ENCODE data around the gene CBY3.
"Not testable (repeated sequence)": the region's sequence is repeated elsewhere in the genome, so short reads cannot be mapped to it uniquely, and the experiment has no call there.

The CBY3 gene

GRCh38 chr5:179661647-179662046, 19.2 kb downstream of the CBY3 start:
- DNase-seq = not testable (repeated sequence)

DNA sequence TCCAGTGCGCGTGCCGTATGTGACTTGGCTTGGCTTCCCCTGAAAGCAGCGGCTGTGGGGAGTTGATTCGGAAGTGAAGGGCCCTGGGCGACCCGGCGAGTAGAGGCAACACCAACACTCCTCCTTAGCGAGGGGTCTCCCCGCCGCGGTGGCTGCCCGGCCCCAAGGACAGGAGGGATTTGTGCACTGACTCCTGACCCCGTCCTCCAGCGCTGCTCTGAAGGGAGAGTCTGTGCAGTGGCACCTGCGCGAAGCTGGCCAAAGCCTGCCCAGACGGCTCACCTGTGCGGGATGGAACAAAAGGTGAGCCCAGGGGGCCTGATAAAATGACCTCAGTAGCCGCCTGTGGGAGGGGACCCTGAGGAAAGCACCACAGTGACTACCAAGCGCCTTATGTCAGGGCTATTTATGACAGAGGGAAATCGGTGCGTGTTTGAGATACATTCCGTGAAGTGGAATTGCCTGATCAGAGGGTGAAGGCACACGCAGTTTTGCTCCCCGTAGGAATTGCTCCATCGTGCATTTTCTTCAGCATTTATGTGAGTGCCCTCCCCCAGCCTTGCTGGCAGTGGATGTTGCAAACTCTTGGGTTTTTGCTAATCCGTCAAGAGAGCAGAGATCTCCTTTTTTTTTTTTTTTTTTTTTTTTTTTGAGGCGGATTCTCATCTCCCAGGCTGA, 22.5 kb downstream of the CBY3 start:
- peak; percentile 69 to 75 for DNase-seq

DNA sequence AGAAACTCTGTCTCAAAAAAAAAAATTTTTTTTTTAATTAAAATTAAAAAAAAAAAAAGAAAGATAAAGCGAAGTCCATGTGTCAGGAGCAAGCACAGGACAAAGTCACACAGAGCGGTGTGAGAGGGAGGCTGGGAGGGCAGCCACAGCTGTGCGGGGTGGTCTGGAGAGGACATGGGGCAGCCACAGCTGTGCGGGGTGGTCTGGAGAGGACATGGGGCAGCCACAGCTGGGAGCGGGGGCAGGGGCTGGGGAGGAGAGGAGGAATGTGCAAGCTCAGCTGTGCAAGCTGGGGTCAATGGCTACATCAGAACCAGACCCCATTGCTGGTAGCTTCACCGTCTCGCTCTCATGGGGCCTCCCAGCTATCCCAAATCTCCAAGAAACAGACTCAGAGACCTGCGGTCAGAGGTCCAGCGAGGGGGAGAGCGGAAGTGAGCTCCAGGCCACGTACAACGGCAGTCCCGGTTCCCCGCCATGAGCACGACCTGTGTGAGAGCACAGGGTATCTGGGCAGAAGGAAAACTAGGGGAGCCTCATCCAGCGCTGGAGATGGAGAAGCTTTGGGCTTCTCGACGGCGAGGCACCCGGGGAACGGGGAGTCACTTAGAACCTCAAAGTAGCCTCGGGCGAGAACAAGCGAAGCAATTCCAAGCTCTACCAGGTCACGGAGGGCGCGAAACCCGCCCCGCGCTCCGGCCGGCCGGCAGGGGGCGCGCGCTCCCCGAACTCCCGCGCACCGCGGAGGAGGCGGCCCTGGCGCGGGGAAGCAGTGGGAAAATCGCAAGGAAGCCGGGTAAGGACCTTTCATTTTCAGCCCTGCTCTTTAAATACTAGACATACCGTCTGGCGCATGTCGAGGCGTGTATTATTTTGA, 23.3 kb downstream of the CBY3 start:
- not testable (repeated sequence) for DNase-seq

- DNase-seq = not testable (repeated sequence)
Measured at GRCh38 chr5:179653135-179653534, 27.7 kb downstream of the CBY3 start.

DNA sequence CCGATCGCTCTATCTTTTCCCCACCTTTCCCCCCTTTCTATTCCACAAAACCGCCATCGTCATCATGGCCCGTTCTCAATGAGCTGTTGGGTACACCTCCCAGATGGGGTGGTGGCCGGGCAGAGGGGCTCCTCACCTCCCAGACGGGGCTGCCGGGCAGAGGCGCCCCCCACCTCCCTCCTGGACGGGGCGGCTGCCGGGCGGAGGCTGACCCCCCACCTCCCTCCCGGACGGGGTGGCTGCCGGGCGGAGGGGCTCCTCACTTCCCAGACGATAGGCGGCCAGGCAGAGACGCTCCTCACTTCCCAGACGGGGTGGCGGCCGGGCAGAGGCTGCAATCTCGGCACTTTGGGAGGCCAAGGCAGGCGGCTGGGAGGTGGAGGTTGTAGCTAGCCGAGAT, 30.6 kb downstream of the CBY3 start:
- not testable (repeated sequence) for DNase-seq

DNA sequence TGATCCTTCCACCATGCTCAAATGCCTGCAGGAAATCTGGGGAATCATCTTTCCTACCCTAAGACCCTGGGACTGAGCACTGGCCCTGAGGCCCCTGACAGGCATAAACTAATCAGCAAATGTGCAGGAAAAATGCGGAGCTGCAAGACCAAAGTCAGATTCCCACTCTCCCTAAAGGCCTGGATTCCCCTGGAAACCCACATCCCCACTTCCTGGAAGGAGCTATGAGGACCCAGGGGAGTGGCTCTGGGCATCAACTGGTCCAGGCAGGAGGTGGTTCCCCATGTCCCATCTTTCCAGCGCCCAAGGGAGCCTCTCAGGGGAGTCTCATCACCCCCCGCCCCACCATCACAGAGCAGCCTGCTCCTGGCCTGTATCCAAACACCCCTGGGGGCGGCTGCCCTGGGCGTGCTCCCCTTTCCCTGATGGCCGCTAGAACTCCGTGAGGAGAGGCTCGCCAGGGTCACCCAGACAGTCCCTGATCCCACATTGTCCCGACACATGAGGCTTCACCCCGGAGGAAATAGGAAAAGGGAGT, 31.6 kb downstream of the CBY3 start:
- not testable (repeated sequence) for DNase-seq

DNA sequence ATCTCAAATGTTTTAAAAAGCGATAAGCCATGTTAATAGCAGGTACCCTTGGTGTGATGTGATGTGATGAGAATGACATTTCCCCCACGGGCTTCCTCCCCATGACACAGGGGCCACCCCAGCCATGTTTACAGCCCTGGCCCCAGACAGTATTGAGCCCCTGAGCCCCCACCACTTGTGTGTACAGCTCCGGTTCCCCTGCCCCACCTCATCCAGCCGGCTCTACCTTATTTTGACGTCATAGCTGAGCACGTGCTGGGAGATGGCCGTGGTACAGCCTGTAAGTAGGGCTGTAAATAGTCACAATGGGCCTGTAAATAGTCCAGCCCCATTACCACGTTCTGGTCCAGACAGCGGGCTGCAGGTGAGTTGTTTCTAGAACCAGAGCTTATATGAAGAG, 32.4 kb downstream of the CBY3 start:
- no peak for DNase-seq

GRCh38 chr5:179644766-179645165, 36.1 kb downstream of the CBY3 start:
- not testable (repeated sequence) for DNase-seq

- not testable (repeated sequence) for DNase-seq
Measured at GRCh38 chr5:179643141-179643920, 37.5 kb downstream of the CBY3 start.

DNA sequence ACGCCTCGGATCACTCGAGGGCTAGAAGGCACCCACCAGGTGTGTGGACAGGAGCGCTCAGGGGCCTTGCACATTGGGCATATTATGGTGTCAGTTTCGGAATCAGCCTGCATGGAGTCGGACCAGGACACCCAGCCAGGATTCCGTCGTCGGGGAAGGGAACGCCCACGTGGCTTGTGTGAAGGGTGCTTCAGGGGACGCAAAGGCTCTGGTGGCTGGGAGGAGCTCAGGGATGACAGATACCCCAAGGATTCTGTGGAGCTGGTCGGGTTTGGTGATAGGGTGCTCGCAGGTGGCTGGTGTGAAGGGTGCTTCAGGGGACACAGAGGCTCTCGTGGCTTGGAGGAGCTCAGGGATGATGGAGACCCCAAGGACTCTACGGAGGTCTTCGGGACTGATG, 38.2 kb downstream of the CBY3 start:
- not testable (repeated sequence) for DNase-seq

GRCh38 chr5:179641745-179642144, 39.1 kb downstream of the CBY3 start:
- not testable (repeated sequence) for DNase-seq

DNA sequence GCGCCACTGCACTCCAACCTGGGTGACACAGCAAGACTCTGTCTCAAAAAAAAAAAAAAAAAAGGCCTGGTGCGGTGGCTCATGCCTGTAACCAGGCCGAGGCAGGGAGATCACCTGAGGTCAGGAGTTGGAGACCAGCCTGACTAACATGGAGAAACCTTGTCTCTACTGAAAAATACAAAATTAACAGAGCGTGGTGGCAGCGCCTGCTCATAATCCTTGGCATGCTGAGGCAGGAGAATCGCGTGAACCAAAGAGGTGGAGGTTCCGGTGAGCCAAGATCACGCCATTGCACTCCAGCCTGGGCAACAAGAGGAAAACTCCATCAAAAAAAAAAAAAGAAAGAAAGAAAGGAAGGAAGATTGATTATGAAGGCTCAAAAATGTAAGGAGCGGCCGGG, 41.5 kb downstream of the CBY3 start:
- DNase-seq = not testable (repeated sequence)

- DNase-seq = not testable (repeated sequence)
Measured at GRCh38 chr5:179634370-179635172, 46.3 kb downstream of the CBY3 start.

DNA sequence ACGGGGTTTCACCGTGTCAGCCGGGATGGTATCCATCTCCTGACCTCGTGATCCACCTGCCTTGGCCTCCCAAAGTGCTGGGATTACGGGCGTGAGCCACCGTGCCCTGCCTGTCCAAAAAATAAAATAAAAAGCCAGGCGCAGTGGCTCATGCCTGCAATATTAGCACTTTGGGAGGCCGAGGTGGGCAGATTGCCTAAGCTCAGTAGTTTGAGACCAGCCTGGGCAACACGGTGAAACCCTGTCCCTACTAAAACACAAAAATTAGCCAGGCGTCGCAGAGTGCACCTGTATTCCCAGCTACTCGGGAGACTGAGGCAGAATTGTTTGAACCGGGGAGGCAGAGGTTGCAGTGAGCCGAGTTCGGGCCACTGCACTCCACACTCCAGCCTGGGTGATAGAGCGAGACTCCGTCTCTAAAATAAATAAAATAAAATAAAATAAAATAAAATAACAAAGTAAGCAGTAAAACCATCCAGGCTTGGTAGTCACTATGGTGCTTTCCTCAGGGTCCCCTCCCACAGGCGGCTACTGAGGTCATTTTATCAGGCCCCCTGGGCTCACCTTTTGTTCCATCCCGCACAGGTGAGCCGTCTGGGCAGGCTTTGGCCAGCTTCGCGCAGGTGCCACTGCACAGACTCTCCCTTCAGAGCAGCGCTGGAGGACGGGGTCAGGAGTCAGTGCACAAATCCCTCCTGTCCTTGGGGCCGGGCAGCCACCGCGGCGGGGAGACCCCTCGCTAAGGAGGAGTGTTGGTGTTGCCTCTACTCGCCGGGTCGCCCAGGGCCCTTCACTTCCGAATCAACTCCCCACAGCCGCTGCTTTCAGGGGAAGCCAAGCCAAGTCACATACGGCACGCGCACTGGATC, 47.1 kb downstream of the CBY3 start:
- DNase-seq = not testable (repeated sequence)

Measured in inflammatory macrophage treated with lipopolysaccharide for 1 hour (primary cell).